Thyroid gland (tissue), 4 donors: ENCODE results near the gene SACM1L.
A peak's percentile ranks its signal among the peaks of the same experiment; 100 is the strongest.

Experiments used
- CTCF ChIP-seq, 6 experiments: fragments of 200-600 bp in 3 of 6; fragments of 450-650 bp in 3 of 6; sonication (generic) in 3 of 6; IDR thresholded peaks; one replicate each; pipeline ENCODE4 v1.5.1; 2016 to 2019; ENCODE audit warnings: antibody characterized with exemption in 6 of 6, mild to moderate bottlenecking in 2 of 6, inconsistent platforms in 1 of 6, moderate library complexity in 1 of 6
- POLR2A ChIP-seq, 2 donors: fragments of 450-650 bp; IDR thresholded peaks; one replicate each; pipeline ENCODE4 v1.6.1; 2017; ENCODE audit warnings: antibody characterized with exemption in 2 of 2, mild to moderate bottlenecking in 2 of 2, moderate library complexity in 1 of 2

GRCh38 chr3:45665101-45665572 lies 24.1 kb upstream of the SACM1L start:
- TF ChIP-seq CTCF (IDR thresholded peaks at IDR 0.05) (peak in 5 of 6 experiments; percentile 31 to 99 (median 90)), POLR2A (IDR thresholded peaks at IDR 0.05) (no peak)
